Activated CD4-positive, CD25-positive, alpha-beta regulatory T cell (primary cell): Measurements from ENCODE around the gene FSD1L.

Source experiments
- DNase-seq, 4 experiments: peaks; one replicate each; lab custom pipeline; 2025; lab: John Stamatoyannopoulos, UW

The FSD1L gene

GRCh38 chr9:105436783-105437182 is 11.1 kb upstream of the FSD1L start:
- no peak for DNase-seq

- no peak for DNase-seq
Measured at GRCh38 chr9:105437704-105438103, 10.1 kb upstream of the FSD1L start.

GRCh38 chr9:105438141-105438806 is 9.6 kb upstream of the FSD1L start:
- DNase-seq: no peak

- DNase-seq: no peak
Measured at GRCh38 chr9:105439428-105439827, 8.4 kb upstream of the FSD1L start.

- no peak for DNase-seq
Measured at GRCh38 chr9:105441616-105442160, 6.1 kb upstream of the FSD1L start.

GRCh38 chr9:105443121-105443520 is 4.7 kb upstream of the FSD1L start:
- no peak for DNase-seq

- DNase-seq: no peak
Measured at GRCh38 chr9:105444130-105444529, 3.7 kb upstream of the FSD1L start.

- no peak for DNase-seq
Measured at GRCh38 chr9:105445203-105445881, 2.5 kb upstream of the FSD1L start.

- no peak for DNase-seq
Measured at GRCh38 chr9:105447386-105447813, 434 bp upstream of the FSD1L start.

GRCh38 chr9:105449081-105449480 is 1.2 kb downstream of the FSD1L start:
- no peak for DNase-seq

GRCh38 chr9:105452185-105452584 is 4.4 kb downstream of the FSD1L start:
- no peak for DNase-seq

- no peak for DNase-seq
Measured at GRCh38 chr9:105455836-105456475, 8.1 kb downstream of the FSD1L start.

- DNase-seq: no peak
Measured at GRCh38 chr9:105457560-105458294, 9.9 kb downstream of the FSD1L start.

GRCh38 chr9:105458404-105458803 is 10.6 kb downstream of the FSD1L start:
- DNase-seq: no peak

- no peak for DNase-seq
Measured at GRCh38 chr9:105459336-105459735, 11.5 kb downstream of the FSD1L start.

- DNase-seq: no peak
Measured at GRCh38 chr9:105466898-105467455, 19.1 kb downstream of the FSD1L start.

GRCh38 chr9:105468875-105469274 is 21.0 kb downstream of the FSD1L start:
- no peak for DNase-seq

GRCh38 chr9:105473221-105473620 is 25.4 kb downstream of the FSD1L start:
- DNase-seq: no peak

- DNase-seq: no peak
Measured at GRCh38 chr9:105475302-105475701, 27.5 kb downstream of the FSD1L start.

- no peak for DNase-seq
Measured at GRCh38 chr9:105479846-105480245, 32.0 kb downstream of the FSD1L start.

- no peak for DNase-seq
Measured at GRCh38 chr9:105483618-105484017, 35.8 kb downstream of the FSD1L start.

GRCh38 chr9:105484226-105484625 is 36.4 kb downstream of the FSD1L start:
- DNase-seq: no peak
